Neuronal stem cell (in vitro differentiated cells): Measurements from ENCODE around the gene DRD3.

Experiments used
- DNase-seq: peaks from one replicate; pipeline ENCODE4 v3.0.0-alpha.2; 2013; ENCODE audit warnings: low spot score
- H2AFZ ChIP-seq: one replicate; pipeline ENCODE4 v1.6.1; 2013; ENCODE audit warnings: mild to moderate bottlenecking, low read length, inconsistent platforms
- H2AK5ac ChIP-seq: 2 replicates; pipeline ENCODE4 v1.6.1; 2013; ENCODE audit warnings: low read depth, mild to moderate bottlenecking, inconsistent platforms, low read length, moderate library complexity, mixed read lengths
- H2BK120ac ChIP-seq: 2 replicates; pipeline ENCODE4 v1.6.1; 2013; ENCODE audit warnings: low read depth, mild to moderate bottlenecking, inconsistent platforms, low read length, moderate library complexity, mixed read lengths
- H2BK12ac ChIP-seq: one replicate; pipeline ENCODE4 v1.6.1; 2013; ENCODE audit warnings: low read length, inconsistent platforms
- H2BK15ac ChIP-seq: 2 replicates; pipeline ENCODE4 v1.6.1; 2013; ENCODE audit warnings: mild to moderate bottlenecking, low read length, inconsistent platforms, mixed read lengths
- H2BK5ac ChIP-seq: one replicate; pipeline ENCODE4 v1.6.1; 2013; ENCODE audit warnings: inconsistent platforms, mild to moderate bottlenecking, low read length, moderate library complexity
- H3K14ac ChIP-seq: one replicate; pipeline ENCODE4 v1.6.1; 2013; ENCODE audit warnings: low read length, inconsistent platforms
- H3K18ac ChIP-seq: 2 replicates; pipeline ENCODE4 v1.6.1; 2013; ENCODE audit warnings: low read length, inconsistent platforms
- H3K23ac ChIP-seq: 2 replicates; pipeline ENCODE4 v1.6.1; 2013; ENCODE audit warnings: low read depth, mild to moderate bottlenecking, mixed read lengths, low read length, inconsistent platforms; ENCODE audit not compliant: poor library complexity
- H3K27ac ChIP-seq: replicated peaks from 3 replicates; pipeline ENCODE4 v1.5.1; 2013; ENCODE audit warnings: low read length, inconsistent platforms
- H3K27me3 ChIP-seq, 3 experiments: 2 replicates each; pipeline ENCODE4 v1.6.1; 2013; ENCODE audit warnings: low read length in 3 of 3, mild to moderate bottlenecking in 2 of 3, inconsistent platforms in 1 of 3, low read depth in 1 of 3, mixed read lengths in 1 of 3, moderate library complexity in 1 of 3; ENCODE audit not compliant: control insufficient read depth in 3 of 3, insufficient read depth in 3 of 3
- H3K36me3 ChIP-seq, 2 donors: replicated peaks in 1 of 2; 2 replicates each; pipeline ENCODE4 v1.6.1; 2013; ENCODE audit warnings: low read length in 2 of 2; ENCODE audit not compliant: control insufficient read depth in 2 of 2, insufficient read depth in 2 of 2
- H3K4ac ChIP-seq: 2 replicates; pipeline ENCODE4 v1.6.1; 2013; ENCODE audit warnings: inconsistent platforms, mild to moderate bottlenecking, low read length, moderate library complexity
- H3K4me1 ChIP-seq, 2 donors: 1 replicate in 1 of 2; 2 replicates in 1 of 2; pipeline ENCODE4 v1.6.1; 2013; ENCODE audit warnings: low read length in 2 of 2, low read depth in 1 of 2; ENCODE audit not compliant: control insufficient read depth in 2 of 2, insufficient read depth in 1 of 2
- H3K4me2 ChIP-seq: one replicate; pipeline ENCODE4 v1.6.1; 2013; ENCODE audit warnings: mild to moderate bottlenecking, low read length, inconsistent platforms; ENCODE audit not compliant: insufficient read depth, poor library complexity, severe bottlenecking
- H3K4me3 ChIP-seq, 2 donors: 2 replicates each; pipeline ENCODE4 v1.5.1; 2013; ENCODE audit warnings: low read length in 2 of 2, mild to moderate bottlenecking in 2 of 2, inconsistent platforms in 1 of 2, moderate library complexity in 1 of 2
- H3K79me1 ChIP-seq: one replicate; pipeline ENCODE4 v1.6.1; 2013; ENCODE audit warnings: low read depth, mild to moderate bottlenecking, inconsistent platforms, low read length, moderate library complexity
- H3K9ac ChIP-seq: one replicate; pipeline ENCODE4 v1.6.1; 2013; ENCODE audit warnings: mild to moderate bottlenecking, low read depth, low read length, inconsistent platforms; ENCODE audit not compliant: poor library complexity
- H3K9me3 ChIP-seq, 2 donors: replicated peaks in 1 of 2; 2 replicates each; pipeline versions ENCODE3 to v1.6.1; 2013; ENCODE audit warnings: low read length in 2 of 2, mild to moderate bottlenecking in 2 of 2, inconsistent platforms in 1 of 2, low read depth in 1 of 2, mixed read lengths in 1 of 2, moderate library complexity in 1 of 2; ENCODE audit not compliant: control insufficient read depth in 2 of 2, insufficient read depth in 1 of 2
- H4K8ac ChIP-seq: one replicate; pipeline ENCODE4 v1.6.1; 2013; ENCODE audit warnings: low read depth, mild to moderate bottlenecking, inconsistent platforms, low read length, moderate library complexity
- H4K91ac ChIP-seq: one replicate; pipeline ENCODE4 v1.6.1; 2013; ENCODE audit warnings: low read length, low read depth, mild to moderate bottlenecking, inconsistent platforms; ENCODE audit not compliant: poor library complexity
- WGBS, 2 donors: extraction: QIAGEN DNeasy Blood & Tissue Kit; methylation state at CpG; one replicate each; pipeline ENCODE4 v1.1.7; 2013; ENCODE audit warnings: missing lambda C conversion rate in 2 of 2, mixed read lengths in 1 of 2; ENCODE audit not compliant: insufficient read length in 2 of 2, insufficient replicate concordance in 1 of 2; ENCODE audit errors: extremely low coverage in 2 of 2; 5-methylcytosine and 5-hydroxymethylcytosine counted together

The DRD3 gene

GRCh38 chr3:114206342-114206741 is 27.5 kb upstream of the DRD3 start:
- H3K14ac ChIP-seq: no peak overlapping the region
- no peak overlapping the region for H4K91ac ChIP-seq
- H3K4ac ChIP-seq: no peak overlapping the region
- no peak overlapping the region for H3K4me3 ChIP-seq
- H3K9me3 ChIP-seq: no peaks in the 10 kb centered on the region
- H2BK120ac ChIP-seq: no peak overlapping the region
- H3K18ac ChIP-seq: no peak overlapping the region
- H3K27me3 ChIP-seq: peaks cover 0 to 10% (median 0%) of the 10 kb centered on the region in 3 experiments
- H3K23ac ChIP-seq: no peak overlapping the region
- H3K36me3 ChIP-seq: no peaks in the 10 kb centered on the region
- no peak overlapping the region for H4K8ac ChIP-seq
- no peak overlapping the region for H3K27ac ChIP-seq
- H2BK5ac ChIP-seq: no peak overlapping the region
- no CpG with 5 or more reads among the region's 3 CpGs for whole genome bisulfite sequencing, 2 donors
- no peak overlapping the region for H2BK12ac ChIP-seq
- no peak overlapping the region for H2BK15ac ChIP-seq
- H2AK5ac ChIP-seq: no peak overlapping the region
- H3K4me2 ChIP-seq: no peak overlapping the region
- no peak for DNase-seq
- H3K9ac ChIP-seq: no peak overlapping the region
- no peaks in the 10 kb centered on the region for H3K79me1 ChIP-seq
- H3K4me1 ChIP-seq: no peaks in the 10 kb centered on the region
- H2AFZ ChIP-seq: no peak overlapping the region

- Histone ChIP-seq H4K8ac (no peak overlapping the region), H3K27ac (no peak overlapping the region), H2BK12ac (no peak overlapping the region), H3K27me3 (peaks cover 0 to 10% (median 0%) of the 10 kb centered on the region in 3 experiments), H3K4me3 (no peak overlapping the region), H2BK15ac (no peak overlapping the region), H3K9me3 (no peaks in the 10 kb centered on the region), H4K91ac (no peak overlapping the region), H2AK5ac (no peak overlapping the region), H3K14ac (no peak overlapping the region), H3K18ac (no peak overlapping the region), H3K4me1 (no peaks in the 10 kb centered on the region), H3K4me2 (no peak overlapping the region), H3K36me3 (no peaks in the 10 kb centered on the region), H3K79me1 (no peaks in the 10 kb centered on the region), H2AFZ (no peak overlapping the region), H3K9ac (no peak overlapping the region), H3K4ac (no peak overlapping the region), H3K23ac (no peak overlapping the region), H2BK120ac (no peak overlapping the region), H2BK5ac (no peak overlapping the region)
- no peak for DNase-seq
- WGBS, 2 donors: no CpG with 5 or more reads among the region's 2 CpGs
Measured at GRCh38 chr3:114205541-114205940, 26.7 kb upstream of the DRD3 start.

GRCh38 chr3:114194750-114195149 is 15.9 kb upstream of the DRD3 start:
- Histone ChIP-seq H2BK15ac (no peak overlapping the region), H3K4ac (no peak overlapping the region), H3K4me3 (no peak overlapping the region), H4K91ac (no peak overlapping the region), H3K27me3 (no peaks in the 10 kb centered on the region), H3K27ac (no peak overlapping the region), H2BK120ac (no peak overlapping the region), H3K18ac (no peak overlapping the region), H3K23ac (no peak overlapping the region), H3K4me2 (no peak overlapping the region), H3K9ac (no peak overlapping the region), H3K36me3 (no peaks in the 10 kb centered on the region), H4K8ac (no peak overlapping the region), H3K14ac (no peak overlapping the region), H2BK12ac (no peak overlapping the region), H2AK5ac (no peak overlapping the region), H3K79me1 (no peaks in the 10 kb centered on the region), H3K9me3 (no peaks in the 10 kb centered on the region), H3K4me1 (peaks cover 0 to 3% of the 10 kb centered on the region in 2 donors), H2BK5ac (no peak overlapping the region), H2AFZ (no peak overlapping the region)
- no peak for DNase-seq
- WGBS, 2 donors: no CpG with 5 or more reads among the region's 1 CpG

- Histone ChIP-seq H3K27me3 (no peaks in the 10 kb centered on the region), H2BK5ac (no peak overlapping the region), H2AFZ (no peak overlapping the region), H3K4me3 (no peak overlapping the region), H3K9ac (no peak overlapping the region), H4K91ac (no peak overlapping the region), H3K9me3 (no peaks in the 10 kb centered on the region), H3K27ac (no peak overlapping the region), H4K8ac (no peak overlapping the region), H2AK5ac (no peak overlapping the region), H3K18ac (no peak overlapping the region), H3K4me2 (no peak overlapping the region), H3K14ac (no peak overlapping the region), H3K4ac (no peak overlapping the region), H3K79me1 (no peaks in the 10 kb centered on the region), H2BK15ac (no peak overlapping the region), H3K36me3 (no peaks in the 10 kb centered on the region), H3K4me1 (peaks cover 0 to 3% of the 10 kb centered on the region in 2 donors), H3K23ac (no peak overlapping the region), H2BK12ac (no peak overlapping the region), H2BK120ac (no peak overlapping the region)
- DNase-seq: no peak
Measured at GRCh38 chr3:114192136-114192535, 13.3 kb upstream of the DRD3 start.
